ENCODE measurements around the gene NUDT2. TPM values are rescaled to one million over a fixed set of nuclear protein-coding genes. Genes with fewer than 3 reads are reported as not detected.

NUDT2 gene
- total RNA-seq: 16.1 and 20.4 TPM in 2 replicates
- total RNA-seq (2013): 25.0 TPM
- polyA plus RNA-seq: 12.2 and 14.7 TPM in 2 replicates
- polyA minus RNA-seq: 8.3 and 10.9 TPM in 2 replicates

DNA sequence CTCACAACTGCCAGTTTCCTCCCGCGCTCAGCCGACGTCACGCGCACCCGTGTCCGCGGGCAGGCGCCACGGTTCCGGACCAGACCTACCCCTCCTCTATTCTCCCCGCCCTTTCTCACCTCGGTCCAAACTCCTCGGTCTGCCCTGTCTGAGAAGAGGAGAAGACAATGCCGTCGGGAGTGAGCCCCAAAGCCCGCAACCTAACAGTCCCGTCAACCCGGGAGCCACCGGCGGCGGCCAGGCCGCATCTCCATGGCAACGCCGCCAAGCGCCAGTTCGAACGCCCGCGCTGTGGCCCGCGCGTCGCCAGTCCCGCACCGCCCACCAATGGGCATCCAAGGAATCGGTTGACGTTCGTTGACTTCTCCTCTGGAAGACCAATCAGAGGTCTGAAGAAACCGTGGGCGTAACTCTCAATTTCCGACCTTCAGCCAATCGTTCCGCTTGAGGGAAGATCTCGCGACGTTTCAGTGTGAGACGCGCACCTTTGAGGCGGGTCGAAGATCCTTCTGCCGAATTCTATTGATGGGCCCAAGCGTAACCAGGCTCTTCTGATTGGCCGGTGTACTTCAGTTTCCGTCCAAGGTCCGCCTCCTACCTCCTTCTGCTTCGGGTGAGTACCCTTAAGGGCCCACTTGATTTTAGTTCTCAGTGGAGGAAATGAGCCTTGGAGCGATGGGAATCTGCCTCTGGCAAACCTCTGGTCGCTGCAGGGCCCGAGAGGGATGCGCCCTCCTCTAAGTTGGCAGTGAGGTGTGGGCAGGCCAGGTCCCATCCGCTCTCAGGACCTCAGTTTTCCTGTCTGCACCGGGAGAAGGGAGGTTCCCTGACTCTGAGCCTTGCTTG, at the start of gene NUDT2, which contains the start of gene KIF24:
NUDT2 (plus strand) TSS at position 583 of the 846 bp plus-strand sequence. CDS start 9,471 bp downstream, outside the sequence.
KIF24 (minus strand) TSS at position 282 of the 846 bp plus-strand sequence. CDS start 17,922 bp downstream, outside the sequence.
- Histone ChIP-seq H3K27ac (ENCODE audit: low read length in 2 of 2) (peak within 1 kb of the TSS; percentile 92 to 99), H3K36me3 (replicated peaks in 1 of 2; ENCODE audit: control extremely low read depth in 1 of 2, control insufficient read depth in 1 of 2, extremely low read depth in 1 of 2, insufficient read depth in 2 of 2, low read length in 1 of 2) (no peaks in the 10 kb centered on the region), H3K9me3 (ENCODE audit: control extremely low read depth in 1 of 3, control insufficient read depth in 2 of 3, insufficient read depth in 1 of 3, low read length in 2 of 3) (no peaks in the 10 kb centered on the region), H3K4me2 (replicated peaks; ENCODE audit: low read depth, low read length, poor library complexity, severe bottlenecking) (peak within 1 kb of the TSS; percentile 95), H3K9ac (ENCODE audit: low read length) (peak within 1 kb of the TSS; percentile 89), H3K4me3 (ENCODE audit: control extremely low read depth in 1 of 5, extremely low read depth in 1 of 5, insufficient read depth in 1 of 5, low read depth in 2 of 5, low read length in 4 of 5) (peak within 1 kb of the TSS; percentile 90 to 99 (median 97)), H3K27me3 (replicated peaks in 1 of 4; ENCODE audit: control extremely low read depth in 1 of 4, control insufficient read depth in 3 of 4, insufficient read depth in 4 of 4, low read length in 3 of 4) (no peaks in the 10 kb centered on the region), H3K79me2 (ENCODE audit: control insufficient read depth, insufficient read depth, low read length) (peaks cover 19% of the 10 kb centered on the region), H2AFZ (ENCODE audit: insufficient read depth, low read depth, low read length, poor library complexity, severe bottlenecking) (peak within 1 kb of the TSS; percentile 98), H4K20me1 (ENCODE audit: control insufficient read depth, insufficient read depth, low read length, poor library complexity, severe bottlenecking) (no peaks in the 10 kb centered on the region), H3K4me1 (ENCODE audit: control insufficient read depth in 2 of 2, insufficient read depth in 2 of 2, low read length in 2 of 2) (peaks cover 14 to 25% of the 10 kb centered on the region in 2 donors)
- DNase-seq (peak; percentile 99), ATAC-seq (ENCODE audit: low read depth) (peak; percentile 91)
- ChIA-PET CTCF (no interaction called here), POLR2A (no interaction called here)
- TF ChIP-seq, protein P1, sequence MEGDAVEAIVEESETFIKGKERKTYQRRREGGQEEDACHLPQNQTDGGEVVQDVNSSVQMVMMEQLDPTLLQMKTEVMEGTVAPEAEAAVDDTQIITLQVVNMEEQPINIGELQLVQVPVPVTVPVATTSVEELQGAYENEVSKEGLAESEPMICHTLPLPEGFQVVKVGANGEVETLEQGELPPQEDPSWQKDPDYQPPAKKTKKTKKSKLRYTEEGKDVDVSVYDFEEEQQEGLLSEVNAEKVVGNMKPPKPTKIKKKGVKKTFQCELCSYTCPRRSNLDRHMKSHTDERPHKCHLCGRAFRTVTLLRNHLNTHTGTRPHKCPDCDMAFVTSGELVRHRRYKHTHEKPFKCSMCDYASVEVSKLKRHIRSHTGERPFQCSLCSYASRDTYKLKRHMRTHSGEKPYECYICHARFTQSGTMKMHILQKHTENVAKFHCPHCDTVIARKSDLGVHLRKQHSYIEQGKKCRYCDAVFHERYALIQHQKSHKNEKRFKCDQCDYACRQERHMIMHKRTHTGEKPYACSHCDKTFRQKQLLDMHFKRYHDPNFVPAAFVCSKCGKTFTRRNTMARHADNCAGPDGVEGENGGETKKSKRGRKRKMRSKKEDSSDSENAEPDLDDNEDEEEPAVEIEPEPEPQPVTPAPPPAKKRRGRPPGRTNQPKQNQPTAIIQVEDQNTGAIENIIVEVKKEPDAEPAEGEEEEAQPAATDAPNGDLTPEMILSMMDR (IDR thresholded peaks at IDR 0.05): no peak
- Mint-ChIP-seq H3K4me1 (peaks cover 29% of the 10 kb centered on the region), H3K4me3 (peak within 1 kb of the TSS; percentile 96), H3K9me3 (ENCODE audit: insufficient read depth) (no peaks in the 10 kb centered on the region), H3K27me3 (no peaks in the 10 kb centered on the region), H3K27ac (peak within 1 kb of the TSS; percentile 93)
- intact Hi-C loops (cut with micrococcal nuclease): loop anchor here (1.0 to 10.0 kb wide), 9 partner anchors 47 to 854 kb away; partner anchors contain the start of genes DCTN3, DNAI1, FAM219A and MYORG
- under 1% methylated on average over 53 of the region's 64 CpGs for WGBS (ENCODE audit: insufficient coverage)

DNA sequence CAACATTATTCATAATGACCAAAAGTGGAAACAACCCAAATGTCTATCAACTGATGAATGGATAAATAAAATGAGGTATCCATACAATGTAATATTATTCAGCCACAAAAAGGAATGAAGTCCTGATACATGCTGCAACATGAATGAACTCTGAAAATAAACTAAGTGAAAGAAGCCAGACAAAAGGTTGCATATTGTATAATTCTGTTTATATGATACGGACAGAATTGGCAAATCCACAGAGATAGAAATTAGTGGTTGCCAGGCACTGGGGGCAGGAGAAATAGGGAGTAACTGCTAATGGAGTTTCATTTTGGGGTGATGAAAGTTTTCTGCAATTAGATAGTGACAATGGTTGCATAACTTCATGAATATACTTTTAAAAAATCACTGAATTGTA, 47.3 kb upstream of the NUDT2 start:
- Mint-ChIP-seq H3K9me3 (ENCODE audit: insufficient read depth) (no peaks in the 10 kb centered on the region), H3K27ac (no peak overlapping the region), H3K4me3 (no peak overlapping the region), H3K27me3 (no peaks in the 10 kb centered on the region), H3K4me1 (no peaks in the 10 kb centered on the region)
- WGBS (ENCODE audit: insufficient coverage): 86% methylated on average over 1 of the region's 1 CpG
- Histone ChIP-seq H2AFZ (ENCODE audit: insufficient read depth, low read depth, low read length, poor library complexity, severe bottlenecking) (no peak overlapping the region), H3K27ac (ENCODE audit: low read length in 2 of 2) (no peak overlapping the region), H3K36me3 (replicated peaks in 1 of 2; ENCODE audit: control extremely low read depth in 1 of 2, control insufficient read depth in 1 of 2, extremely low read depth in 1 of 2, insufficient read depth in 2 of 2, low read length in 1 of 2) (no peaks in the 10 kb centered on the region), H3K9ac (ENCODE audit: low read length) (no peak overlapping the region), H3K27me3 (replicated peaks in 1 of 4; ENCODE audit: control extremely low read depth in 1 of 4, control insufficient read depth in 3 of 4, insufficient read depth in 4 of 4, low read length in 3 of 4) (no peaks in the 10 kb centered on the region), H4K20me1 (ENCODE audit: control insufficient read depth, insufficient read depth, low read length, poor library complexity, severe bottlenecking) (no peaks in the 10 kb centered on the region), H3K9me3 (ENCODE audit: control extremely low read depth in 1 of 3, control insufficient read depth in 2 of 3, insufficient read depth in 1 of 3, low read length in 2 of 3) (no peaks in the 10 kb centered on the region), H3K4me2 (replicated peaks; ENCODE audit: low read depth, low read length, poor library complexity, severe bottlenecking) (no peak overlapping the region), H3K4me3 (ENCODE audit: control extremely low read depth in 1 of 5, extremely low read depth in 1 of 5, insufficient read depth in 1 of 5, low read depth in 2 of 5, low read length in 4 of 5) (no peak overlapping the region), H3K79me2 (ENCODE audit: control insufficient read depth, insufficient read depth, low read length) (no peaks in the 10 kb centered on the region), H3K4me1 (ENCODE audit: control insufficient read depth in 2 of 2, insufficient read depth in 2 of 2, low read length in 2 of 2) (no peaks in the 10 kb centered on the region)
- intact Hi-C loops (cut with micrococcal nuclease): no loop called here
- POLR2A ChIA-PET: no interaction called here
- CTCF ChIA-PET: no interaction called here
- DNase-seq (no peak), ATAC-seq (ENCODE audit: low read depth) (no peak)
- no peak for TF ChIP-seq EZH2 (IDR thresholded peaks at IDR 0.05; ENCODE audit: borderline replicate concordance, insufficient read depth, low read depth, low read length, poor library complexity, severe bottlenecking)
- TF ChIP-seq, protein P1 (IDR thresholded peaks at IDR 0.05): no peak

Data from B cell (primary cell).